AG20443 (cell line): ENCODE results near the gene KCTD1.
"Not testable (repeated sequence)": the region's sequence is repeated elsewhere in the genome, so short reads cannot be mapped to it uniquely, and the experiment has no call there.

Experiments
- DNase-seq: peaks from one replicate; pipeline ENCODE4 v3.0.0; 2012; ENCODE audit warnings: low spot score, mixed read lengths

Gene KCTD1

DNA sequence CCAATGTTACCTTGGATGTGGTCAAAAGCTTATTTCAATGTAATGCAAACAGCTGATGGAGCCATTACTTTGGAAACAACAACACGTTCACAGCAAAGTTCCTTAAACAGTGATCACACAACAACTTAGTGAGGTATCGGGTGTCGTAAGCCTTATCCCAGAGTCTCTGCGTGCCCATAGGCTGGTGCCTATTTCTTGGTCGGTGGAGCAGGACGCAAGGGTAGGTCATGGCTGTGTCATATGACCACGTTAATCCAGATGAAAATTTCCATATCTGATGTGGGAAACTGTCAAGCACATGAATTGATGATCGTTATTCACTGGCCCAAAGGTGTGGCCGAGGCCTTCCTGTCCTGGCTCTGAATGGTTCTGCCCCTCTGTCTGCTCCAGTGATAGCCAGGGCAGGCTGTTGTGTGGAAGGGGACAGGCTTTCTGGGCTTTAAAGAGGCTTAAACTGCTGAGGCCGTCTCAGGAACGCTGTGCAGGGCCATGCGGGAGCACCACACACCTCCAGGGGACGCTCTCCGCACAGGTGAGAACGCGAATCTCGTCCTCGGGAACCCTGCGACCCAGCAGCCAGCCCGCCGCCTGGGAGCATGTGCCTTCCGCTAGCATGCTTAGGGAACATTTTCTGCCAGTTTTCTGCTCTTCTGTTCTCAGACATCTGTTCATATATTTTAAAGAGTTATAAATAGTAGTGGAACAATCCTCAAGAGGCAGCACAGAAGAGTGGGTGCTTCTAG, 90.6 kb downstream of the KCTD1 start:
- no peak for DNase-seq

DNA sequence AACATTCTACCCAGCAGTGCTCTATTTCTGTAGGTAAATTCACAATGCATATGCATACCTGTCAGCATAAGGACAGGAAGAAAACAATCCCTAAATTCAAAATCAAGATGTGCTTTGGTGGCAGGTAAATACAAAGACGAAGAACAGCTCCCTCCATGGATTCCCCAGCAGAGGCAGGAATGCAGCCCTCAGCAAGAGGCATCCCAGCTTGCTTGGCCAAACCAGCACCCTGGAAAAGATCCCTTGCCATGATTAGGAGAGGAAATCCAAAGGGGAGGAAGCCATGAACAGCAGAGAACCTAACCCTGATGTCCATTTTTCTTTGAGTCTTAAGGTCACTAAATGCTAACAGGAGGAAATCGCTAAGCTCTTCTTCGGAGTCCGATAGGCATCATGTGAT, 91.2 kb downstream of the KCTD1 start:
- no peak for DNase-seq

DNA sequence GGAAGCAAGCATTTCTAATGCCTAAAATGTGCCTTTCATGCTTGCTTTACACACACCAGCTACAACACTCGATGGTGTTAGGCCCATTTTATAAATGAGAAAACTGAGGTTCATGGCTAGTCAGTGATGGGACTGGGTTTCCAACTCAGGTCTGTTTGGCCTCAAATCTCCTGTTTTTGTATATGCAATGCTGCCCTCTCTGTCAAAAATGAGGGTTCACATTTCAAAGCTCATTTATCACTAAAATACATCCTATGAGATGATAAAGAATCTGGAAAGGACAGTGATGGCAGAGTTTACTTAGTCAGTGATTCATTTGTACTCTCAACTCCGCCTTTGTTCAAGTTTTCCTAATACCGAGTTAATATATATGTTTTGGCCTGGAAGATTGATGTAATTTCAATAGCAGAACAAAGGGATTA, 92.3 kb downstream of the KCTD1 start:
- no peak for DNase-seq

DNA sequence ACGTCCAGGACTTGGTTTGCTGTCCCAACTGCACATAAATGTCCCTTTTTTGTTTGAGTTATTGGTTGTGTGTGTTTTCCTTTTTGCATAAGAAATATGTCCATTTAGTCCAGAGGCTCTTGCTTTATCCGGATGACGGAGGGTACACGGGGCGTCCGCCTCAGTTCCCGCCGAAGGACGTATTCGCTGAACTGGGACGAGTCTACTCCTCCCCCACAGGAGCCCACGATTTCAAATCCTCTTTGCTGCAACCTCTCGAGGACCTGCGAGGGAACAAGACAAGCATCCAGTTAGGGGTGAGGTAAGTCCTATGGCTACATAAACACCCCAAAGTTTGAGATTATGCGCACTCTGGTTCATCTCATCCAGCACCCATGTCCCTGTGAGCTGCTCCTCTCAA, 92.7 kb downstream of the KCTD1 start:
- no peak for DNase-seq

DNA sequence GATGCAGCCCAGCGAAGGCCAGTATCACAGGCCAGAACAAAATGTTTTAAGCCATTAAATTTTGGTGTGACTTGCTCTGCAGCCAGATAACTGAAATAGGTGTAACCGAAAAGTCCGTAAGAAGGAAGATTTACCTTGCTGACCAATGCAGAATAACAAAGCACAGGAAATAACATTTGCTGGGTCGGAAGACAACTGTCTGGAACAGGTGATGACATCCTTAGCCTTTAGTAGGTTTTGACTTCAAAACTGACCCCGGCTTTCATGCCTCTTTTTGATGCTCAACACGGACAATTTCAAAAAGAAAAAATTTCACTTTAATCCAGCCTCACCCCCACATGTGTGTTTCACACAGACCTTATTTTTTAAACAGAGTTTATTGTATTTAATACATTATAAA, 93.7 kb downstream of the KCTD1 start:
- no peak for DNase-seq

DNA sequence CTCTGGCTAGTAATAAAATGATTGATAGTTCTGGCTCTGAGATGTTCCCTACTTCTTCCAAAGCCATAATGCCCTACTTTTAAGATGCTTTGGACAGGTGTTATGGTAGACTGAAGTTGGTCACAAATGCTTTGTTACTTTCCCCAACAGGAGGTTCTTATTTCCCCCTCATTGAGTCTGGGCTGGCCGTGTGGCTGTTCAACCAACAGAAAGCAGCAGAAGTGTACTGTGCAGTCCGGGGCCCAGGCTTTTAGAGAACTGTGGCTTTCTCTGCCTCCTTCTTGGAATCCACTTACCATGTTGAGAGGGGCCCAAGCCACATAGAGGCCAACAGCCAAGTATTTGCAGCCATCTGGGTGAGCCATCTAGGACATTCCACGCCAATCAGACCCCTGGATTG, 94.2 kb downstream of the KCTD1 start:
- no peak for DNase-seq

DNA sequence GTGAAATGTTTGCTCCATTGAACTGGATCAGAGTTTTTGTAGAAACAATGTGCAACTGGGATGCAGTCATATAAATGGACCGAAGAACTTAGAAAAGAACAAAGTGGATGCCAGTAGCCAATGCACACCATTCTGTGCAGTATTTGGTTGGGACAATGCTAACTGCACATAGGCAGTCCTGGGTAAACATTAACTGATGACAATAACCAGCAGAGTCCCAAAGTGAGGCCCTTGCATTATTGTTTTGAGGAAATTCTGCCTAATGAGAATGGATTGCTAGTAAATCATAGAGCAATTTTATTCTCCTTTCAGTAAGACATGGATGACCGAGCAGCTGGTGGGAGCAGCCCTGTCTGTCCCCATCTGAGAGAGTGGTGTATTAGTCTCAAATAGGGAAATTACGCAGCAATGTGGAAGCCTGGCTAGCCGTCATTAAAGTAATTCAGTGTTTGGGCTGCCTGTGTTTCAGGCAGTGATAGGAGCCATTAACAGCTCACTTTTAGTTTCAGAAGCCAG, 94.9 kb downstream of the KCTD1 start:
- no peak for DNase-seq

DNA sequence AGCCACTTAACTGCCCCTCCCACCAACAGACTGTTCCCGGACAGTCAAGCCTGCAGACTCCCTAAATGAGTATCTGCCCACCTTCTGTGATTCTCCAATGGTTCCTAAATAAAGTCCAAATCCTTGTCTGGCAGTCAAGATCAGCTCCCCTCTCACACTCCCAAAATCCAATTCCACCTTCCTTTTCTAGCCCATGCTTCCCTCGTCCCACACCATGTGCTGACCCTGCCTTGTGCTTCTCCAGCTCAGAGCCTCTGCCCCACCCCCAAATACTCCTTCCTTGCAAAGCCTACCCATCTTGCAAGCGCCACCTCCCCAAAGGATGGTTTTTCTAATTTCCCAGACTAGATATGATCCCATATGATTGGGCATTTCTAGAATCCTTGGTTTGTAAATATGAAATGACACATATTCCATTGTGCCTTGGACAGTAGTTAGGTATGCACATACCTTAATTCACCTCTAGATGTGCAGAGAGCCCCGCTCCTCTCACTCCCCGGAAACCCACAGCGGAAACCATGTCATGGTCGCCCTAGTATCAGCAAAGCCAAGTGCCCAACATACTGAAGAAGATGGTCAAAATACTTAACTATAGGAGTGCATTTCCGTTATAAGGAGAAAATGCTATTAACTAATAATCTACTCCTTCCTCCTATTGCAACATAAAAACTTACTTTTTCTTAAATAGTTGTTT, 97.2 kb downstream of the KCTD1 start:
- DNase-seq = no peak

DNA sequence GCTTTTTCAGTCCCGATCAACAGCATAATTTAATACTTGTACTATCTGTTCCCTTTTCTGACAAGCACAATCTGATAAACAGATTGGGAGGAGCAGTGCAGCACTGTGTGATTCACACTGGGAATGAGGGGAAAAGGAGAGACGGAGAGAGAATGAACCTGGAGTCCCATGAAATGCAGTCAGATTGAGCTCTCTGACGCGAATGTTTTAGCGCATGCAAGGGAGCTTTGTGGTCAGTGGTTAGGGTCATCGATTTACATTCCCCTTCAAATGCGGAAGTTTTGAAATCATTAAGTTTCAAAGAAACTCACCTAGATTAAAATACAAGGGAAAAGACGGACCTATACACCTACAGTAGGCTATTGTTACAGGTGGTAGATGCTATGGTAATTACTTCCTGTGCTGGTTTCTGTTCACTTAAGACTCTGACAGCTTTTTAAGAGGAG, 99.6 kb downstream of the KCTD1 start:
- DNase-seq = no peak

DNA sequence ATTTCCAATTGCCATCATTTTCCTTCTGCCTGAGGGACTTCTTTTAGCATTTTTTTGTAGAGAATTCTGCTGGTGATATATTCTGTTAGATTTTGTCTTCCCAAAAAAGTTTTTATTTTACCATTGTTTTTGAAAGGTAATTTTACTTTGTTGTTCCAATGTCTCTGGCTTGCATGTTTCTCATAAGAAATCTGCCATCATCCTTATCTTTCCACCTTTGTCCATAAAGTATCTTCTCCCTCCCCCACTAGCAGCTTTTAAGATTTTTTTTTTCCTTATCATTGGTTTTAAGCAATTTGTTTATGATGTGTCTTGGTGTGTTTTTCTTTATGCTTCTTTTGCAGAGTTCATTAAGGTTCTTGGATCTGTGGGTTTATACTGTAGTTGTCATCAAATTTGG, 104.5 kb downstream of the KCTD1 start:
- no peak for DNase-seq

DNA sequence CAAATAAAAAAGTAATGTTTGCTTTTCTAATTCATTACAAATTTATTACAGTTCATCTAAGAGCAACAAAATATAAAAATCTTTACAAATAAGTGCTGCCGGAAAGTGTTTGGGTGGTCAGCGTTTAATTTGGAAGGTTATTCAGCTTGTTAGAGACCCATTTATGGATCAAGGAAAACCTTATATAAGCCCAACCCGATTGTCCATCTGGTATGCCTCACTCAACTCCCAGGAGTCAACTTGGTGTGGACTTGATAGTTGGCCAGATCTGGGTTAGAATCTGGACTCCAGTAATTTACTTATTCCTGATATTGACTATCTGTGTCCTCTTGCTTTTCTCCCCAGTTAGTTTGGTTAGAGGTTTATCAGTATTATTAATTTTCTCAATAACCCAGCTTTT, 106.2 kb downstream of the KCTD1 start:
- no peak for DNase-seq

DNA sequence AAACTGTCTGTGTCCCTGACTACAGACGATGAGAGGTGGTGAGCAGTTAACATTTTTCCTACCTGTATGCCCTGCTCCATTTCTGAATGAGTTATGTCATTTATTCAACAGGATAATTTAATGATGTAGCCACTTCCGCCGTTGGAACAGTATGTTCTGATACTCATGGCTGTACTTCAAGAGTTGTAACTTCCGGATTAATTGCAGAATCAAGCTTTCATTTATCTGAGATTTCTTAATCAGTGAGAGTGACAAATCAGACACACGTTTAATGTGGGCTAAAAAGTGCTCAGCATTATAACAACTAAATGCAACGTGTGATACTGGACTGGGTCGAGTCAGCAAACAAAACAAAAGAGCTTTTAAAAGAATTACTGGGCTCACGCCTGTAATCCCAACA, 107.7 kb downstream of the KCTD1 start:
- DNase-seq = no peak

DNA sequence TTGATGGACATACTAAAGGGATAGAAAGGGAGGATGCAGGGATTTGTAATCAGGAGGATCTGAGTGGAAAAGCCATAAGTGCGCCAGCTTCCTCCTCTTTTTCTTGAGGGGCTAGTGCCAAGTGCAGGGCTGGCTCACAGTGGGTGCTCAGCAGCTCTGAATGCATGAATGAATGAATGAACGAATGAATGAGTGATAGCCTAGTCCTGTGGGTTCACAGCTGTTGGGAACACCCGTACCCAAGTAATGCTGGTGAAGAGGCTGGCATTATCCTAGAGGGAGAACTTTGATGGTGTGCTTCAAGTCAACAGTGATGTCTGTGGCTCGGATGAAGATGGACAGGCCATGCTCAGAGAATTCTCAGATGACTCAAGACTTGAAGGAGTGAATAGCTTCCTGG, 108.8 kb downstream of the KCTD1 start:
- DNase-seq = no peak

DNA sequence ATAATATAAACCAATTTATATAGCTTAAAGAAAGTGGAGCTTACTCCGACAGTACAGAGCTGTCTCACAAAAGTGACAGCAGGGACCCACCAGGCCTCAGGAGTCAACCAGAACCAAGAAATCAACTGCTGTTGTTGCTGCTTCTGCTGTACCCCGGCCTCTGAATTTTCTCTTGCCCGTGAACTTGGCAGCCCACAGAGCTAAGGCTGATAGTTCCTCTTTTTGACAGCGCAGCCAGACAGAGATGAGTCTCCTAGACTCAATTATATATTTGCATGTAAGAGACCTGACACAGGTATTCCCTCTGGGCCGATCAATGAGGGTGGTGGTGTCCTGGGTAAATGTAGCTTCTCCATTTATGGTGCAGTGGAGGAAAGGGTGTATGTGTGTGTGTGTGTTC, 109.4 kb downstream of the KCTD1 start:
- no peak for DNase-seq

DNA sequence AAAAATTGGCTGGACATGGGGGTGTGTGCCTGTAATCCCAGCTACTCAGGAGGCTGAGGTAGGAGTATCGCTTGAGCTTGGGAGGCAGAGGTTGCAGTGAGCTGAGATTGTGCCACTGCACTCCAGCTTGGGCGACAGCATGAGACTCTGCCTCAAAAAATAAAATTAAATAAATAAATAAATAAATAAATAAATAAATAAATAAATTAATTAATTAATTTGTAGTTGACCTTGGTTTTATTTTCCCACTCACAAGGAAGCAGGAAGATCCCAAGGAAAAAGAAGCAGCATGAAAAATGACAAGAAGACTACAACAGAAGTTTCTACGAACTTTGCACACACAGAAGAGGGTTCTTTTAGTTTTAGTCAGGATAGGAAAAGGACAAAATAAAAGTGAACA, 110.7 kb downstream of the KCTD1 start:
- DNase-seq = not testable (repeated sequence)

DNA sequence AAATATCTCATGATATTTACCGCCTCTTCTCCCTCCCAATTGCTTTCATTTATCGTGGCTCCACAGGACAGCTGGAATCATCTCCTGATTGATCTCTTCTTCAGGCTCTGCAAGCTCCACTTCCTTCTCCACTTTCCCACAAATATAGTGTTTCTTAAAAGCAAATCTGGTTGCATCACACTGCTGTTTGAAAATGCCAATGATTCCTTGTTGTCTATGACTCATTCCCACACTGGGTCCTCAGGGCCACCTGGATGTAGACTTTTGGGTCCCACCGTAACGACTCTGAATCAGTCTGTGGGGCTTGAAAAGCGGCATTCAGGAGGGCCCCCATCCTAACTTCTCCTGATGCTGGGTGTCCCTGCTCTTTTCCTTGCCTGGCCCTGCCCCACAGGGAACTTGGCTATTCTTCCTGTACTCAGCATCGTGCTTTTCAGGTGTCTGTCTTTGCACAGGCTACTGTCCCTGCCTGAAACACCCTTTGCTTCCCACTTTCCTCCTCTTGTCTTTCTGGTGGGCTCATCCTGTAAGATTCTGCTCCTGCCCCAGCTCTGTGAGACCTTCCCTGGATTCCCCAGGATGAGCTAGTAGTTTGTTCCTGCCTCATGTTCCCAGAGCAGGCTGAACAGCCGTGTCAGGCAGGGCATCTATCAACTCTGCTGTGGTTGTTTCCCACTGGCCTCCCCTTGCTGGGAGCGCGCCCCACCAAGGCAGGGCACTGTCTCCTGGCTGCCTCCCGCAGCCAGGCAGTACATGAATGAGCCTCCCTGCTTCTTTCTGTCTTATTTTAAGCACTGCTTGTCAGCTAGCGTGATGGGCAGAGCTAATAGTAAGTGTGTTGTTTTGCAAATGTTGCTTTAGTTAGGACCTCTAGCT, 111.9 kb downstream of the KCTD1 start:
- peak; percentile 68 for DNase-seq

DNA sequence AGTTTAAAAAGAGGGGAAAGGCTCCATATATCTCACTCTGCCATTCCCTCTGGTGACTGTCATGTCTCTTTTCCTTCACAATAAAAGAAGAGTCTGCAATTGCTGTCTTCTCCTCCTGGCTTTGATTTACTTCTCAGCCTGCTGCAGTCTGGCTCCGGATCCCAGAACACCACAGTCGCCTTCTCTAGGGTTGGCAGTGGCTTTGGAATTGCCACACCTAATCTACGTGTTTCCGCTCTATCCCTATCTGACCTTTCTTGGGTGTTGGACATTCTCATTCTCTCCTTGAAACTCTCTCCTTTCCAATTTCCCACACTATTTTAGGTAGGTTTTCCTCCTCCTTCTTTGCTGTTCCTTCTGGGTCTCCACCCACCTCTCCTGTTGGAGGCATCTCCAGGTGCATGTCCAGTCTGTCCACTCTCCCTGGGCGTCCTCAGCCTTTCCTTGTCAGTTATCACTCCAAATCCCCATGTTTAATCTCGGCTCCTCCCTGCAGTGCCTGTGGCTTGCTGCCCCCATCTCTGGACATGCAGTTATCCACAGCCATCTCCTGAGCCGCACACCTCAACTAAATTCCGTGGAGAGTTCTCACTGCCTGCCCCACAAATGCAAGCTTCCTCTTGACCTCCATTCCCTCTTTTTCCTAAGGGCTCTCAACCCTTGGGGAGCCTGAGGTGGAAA, 112.8 kb downstream of the KCTD1 start:
- DNase-seq = no peak

DNA sequence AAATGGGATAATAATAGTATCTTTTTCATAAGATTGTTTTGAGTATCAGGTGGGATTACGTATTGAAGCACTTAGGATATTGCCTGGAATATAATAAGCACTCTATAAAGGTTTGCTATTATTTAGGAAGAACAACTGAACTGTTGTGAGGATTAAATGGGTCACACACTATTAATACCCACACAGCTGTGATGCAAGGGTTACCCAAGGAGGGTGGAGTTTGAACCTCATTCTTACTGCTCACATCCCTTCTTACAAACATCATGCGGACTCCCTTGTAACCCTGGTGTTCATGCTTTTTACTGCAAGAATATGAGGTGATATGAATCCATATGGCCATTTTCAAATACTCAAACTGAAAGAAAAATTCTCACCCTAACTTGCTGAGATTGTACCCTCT, 113.5 kb downstream of the KCTD1 start:
- no peak for DNase-seq

DNA sequence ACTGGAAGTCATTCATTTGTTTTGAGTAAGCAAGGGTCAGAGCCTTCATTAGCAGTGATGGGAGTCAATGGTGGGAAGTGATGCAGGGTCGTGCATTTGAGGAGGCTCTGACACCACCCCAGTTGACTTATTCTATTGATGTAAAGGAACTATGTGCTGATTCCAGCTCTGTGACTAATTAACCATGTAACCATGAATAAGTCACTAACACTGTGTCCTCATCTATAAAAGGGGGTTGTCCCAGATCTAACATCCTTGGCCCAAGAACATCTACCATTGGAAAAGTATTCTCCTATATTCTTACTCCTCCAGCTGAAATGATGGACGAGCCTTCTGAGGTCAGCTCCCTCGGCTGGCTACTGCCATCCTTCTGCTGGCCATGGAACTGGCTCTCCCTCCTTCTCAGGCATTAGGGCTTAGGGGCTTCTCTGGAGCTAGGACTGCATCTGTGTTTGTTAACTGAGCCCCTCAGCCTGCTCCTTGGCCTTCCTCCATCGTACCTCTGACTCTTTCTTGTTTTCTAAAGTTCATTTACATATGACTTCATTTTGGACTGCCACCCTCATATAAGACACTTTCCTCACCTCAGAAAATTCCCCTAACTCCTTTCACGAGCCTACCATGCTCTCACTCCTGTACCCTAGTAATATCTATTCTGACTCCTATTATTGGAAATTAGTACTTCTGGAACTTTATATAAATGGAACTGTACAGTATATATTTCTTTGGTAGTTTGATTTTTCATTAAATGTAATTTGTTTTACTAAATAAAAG, 115.5 kb downstream of the KCTD1 start:
- no peak for DNase-seq

DNA sequence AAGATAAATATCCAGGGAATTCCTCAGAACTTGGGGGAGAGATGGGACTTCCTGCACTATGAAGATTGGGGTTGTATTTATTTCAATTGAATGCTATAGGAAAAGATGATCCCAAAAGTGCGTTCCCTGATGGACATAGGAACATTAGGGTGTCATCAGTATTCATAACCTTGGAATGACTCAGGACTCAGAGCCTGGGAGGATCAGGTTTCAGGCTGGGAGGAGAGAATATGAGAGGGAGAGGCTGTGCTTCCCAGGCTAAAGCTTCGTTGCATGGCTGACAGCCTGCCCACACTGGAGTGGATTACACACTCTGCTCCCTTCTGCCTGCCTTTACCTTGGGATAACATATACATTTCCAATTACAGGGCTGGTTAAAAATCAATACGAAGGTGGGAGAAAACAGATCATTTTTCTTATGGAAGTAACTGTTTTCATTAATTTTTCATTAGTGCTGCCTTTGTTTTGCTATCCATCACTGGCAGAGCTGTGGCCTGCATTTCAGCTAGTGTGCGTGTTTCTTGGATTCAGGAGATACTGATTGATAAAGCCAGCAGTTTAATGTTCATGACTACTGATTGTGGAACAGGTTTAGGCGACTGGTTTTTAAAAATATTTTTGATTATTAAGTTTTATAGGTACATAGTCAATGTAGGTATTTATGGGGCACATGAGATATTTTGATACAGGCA, 118.7 kb downstream of the KCTD1 start:
- DNase-seq = peak; percentile 91

DNA sequence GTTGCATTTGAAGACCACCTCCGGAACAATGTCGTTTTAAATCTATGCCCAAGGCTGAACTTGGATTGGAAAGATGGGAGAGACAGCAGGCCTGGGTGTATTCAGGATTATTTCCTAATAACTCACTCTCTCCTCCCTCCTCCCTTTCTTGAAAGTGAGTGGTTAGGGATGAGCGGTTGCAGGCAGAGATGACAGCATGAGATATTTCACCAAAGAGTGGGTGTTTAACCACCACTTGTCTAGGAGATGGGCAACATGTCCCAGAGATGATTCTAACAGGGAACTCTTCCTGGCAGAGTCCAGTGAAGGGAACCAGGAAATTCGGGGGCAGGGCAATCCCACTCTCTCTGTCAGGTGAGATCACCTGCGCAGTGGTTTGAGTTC, 123.2 kb downstream of the KCTD1 start:
- DNase-seq = peak; percentile 50
